Left colon (tissue), 2 donors: ENCODE measurements around the gene FAM76A. TPM values are rescaled to one million over a fixed set of nuclear protein-coding genes. Genes with fewer than 3 reads are reported as not detected.

ENCODE experiments used
- ATAC-seq: fragments of 200-7000 bp; cut with Tn5 transposase; one replicate; pipeline ENCODE4 v1.9.1; 2020; ENCODE audit warnings: mild to moderate bottlenecking, moderate library complexity
- DNase-seq, 2 donors: peaks; one replicate each; pipeline ENCODE4 v3.0.0-alpha.2; 2020
- intact Hi-C, 2 donors: fragments of 100-400 bp; cut with DNase I in 1 of 2; cut with micrococcal nuclease in 1 of 2; formaldehyde crosslinking; loops; one replicate each; pipeline versions ENCODE4 v1.11.2 to v1.14.0; 2022; cut with DNase I, micrococcal nuclease
- total RNA-seq, 2 donors: library from RNA; stranded (reverse); fragmentation: NEBNext Ultra II Directional; extraction: Animal tissue kit (Norgen Biotek cat#: 25700); gene quantifications; one replicate each; pipeline ENCODE4 v1.2.1, GENCODE V29; 2021
- donor health status: DM: no; HTN: no; CAD: no.
- donor health status: DM: yes; HTN: yes; CAD: no.

Gene FAM76A
- total RNA-seq, 2 donors from 2014 or later: 13.9 to 15.4 TPM

DNA sequence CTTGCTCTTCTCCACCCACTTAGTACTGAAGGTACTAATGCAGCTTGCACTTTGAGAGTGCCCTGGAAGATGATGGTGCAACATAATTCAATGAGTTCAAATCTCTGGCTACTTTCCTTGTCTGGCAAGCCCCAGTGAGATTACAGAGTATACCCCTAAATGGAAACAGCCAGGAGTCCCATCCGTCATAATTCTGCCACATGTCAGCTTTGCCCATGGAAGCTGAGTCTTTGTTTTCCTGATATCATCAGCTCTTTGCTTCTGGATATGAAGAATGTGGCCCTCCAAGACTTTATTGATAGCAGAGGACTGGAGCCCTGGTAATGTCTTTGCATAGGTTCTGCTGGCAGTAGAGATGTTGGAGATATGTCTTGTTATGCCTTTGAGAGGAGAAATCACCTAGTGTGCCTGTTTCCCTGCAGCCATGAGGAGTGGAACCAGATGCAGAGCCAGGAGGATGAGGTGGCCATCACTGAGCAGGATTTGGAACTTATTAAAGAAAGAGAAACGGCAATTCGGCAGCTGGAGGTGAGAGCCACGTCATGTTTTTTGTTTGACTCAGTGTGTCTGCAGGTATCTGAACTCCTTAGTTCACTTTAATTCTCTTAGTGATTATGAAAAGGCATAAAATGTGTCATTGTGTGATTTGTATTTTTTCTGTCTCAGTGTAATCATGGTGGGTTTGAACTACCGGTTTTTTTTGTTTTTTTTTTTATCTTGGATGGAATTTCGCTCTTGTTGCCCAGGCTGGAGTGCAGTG, 86.2 kb downstream of the FAM76A start:
- intact Hi-C loops: no loop called here
- DNase-seq (no peak), ATAC-seq (no peak)

Other genes starting within 250 kb of the FAM76A start
- 100 to 1,000 TPM in 1 of 2 donors, 10 to 100 TPM in 1; 97.7 to 144 TPM for gene WASF2, start 235.8 kb upstream of the FAM76A start, total RNA-seq
- 10 to 100 TPM; 21.5 to 25.2 TPM for gene AHDC1, start 121.8 kb upstream of the FAM76A start, total RNA-seq
- 1 to 10 TPM; 1.6 to 2.2 TPM for gene FGR, start 90.8 kb upstream of the FAM76A start, total RNA-seq
- gene IFI6, start 53.8 kb upstream of the FAM76A start, total RNA-seq: 10 to 100 TPM; 15.7 to 19.6 TPM
- gene STX12, start 47.3 kb downstream of the FAM76A start, total RNA-seq: 10 to 100 TPM; 64.0 to 68.8 TPM
- 10 to 100 TPM; 27.1 to 31.8 TPM for gene PPP1R8, start 104.8 kb downstream of the FAM76A start, total RNA-seq
- gene THEMIS2, start 146.6 kb downstream of the FAM76A start, total RNA-seq: 10 to 100 TPM in 1 of 2 donors, 1 to 10 TPM in 1; 6.7 to 14.4 TPM
- gene RPA2, start 188.6 kb downstream of the FAM76A start, total RNA-seq: 10 to 100 TPM; 21.2 to 23.1 TPM
- 10 to 100 TPM; 57.1 to 62.4 TPM for gene SMPDL3B, start 209.0 kb downstream of the FAM76A start, total RNA-seq
- 1 to 10 TPM; 8.4 to 9.9 TPM for gene XKR8, start 234.0 kb downstream of the FAM76A start, total RNA-seq